GM12878 (cell line): Measurements from ENCODE around the gene SMARCB1. TPM values are rescaled to one million over a fixed set of nuclear protein-coding genes. Genes with fewer than 3 reads are reported as not detected.

Experiments used
- ATAC-seq: fragments of 200-7000 bp; cut with Tn5 transposase; 3 replicates; pipeline ENCODE4 v1.9.1; 2020; ENCODE audit warnings: mild to moderate bottlenecking, moderate library complexity
- BruUV-seq: library from RNA; stranded (reverse); fragments of 400-500 nt; replicated peaks from 2 replicates; lab custom pipeline; 2021; lab: Mats Ljungman, UMichigan
- CTCF ChIA-PET: fragments of 300-600 bp; sonication (Branson Sonifier 250); formaldehyde crosslinking; extraction: SDS; loops from one replicate; lab custom pipeline; 2021; ENCODE audit warnings: inconsistent platforms; lab: Yijun Ruan, JAX
- POLR2A ChIA-PET: fragments of 350-600 bp; formaldehyde crosslinking; extraction: SDS; loops from one replicate; lab custom pipeline; 2021; ENCODE audit warnings: inconsistent platforms; lab: Charles Lee
- RAD21 ChIA-PET: fragments of 300-600 bp; sonication (Branson Sonifier 250); formaldehyde crosslinking; loops from one replicate; lab custom pipeline; 2023; ENCODE audit warnings: antibody characterized with exemption; ENCODE audit not compliant: unreplicated experiment; lab: Charles Lee
- SMC1A ChIA-PET: fragments of 300-600 bp; sonication (Branson Sonifier 250); formaldehyde crosslinking; loops from one replicate; lab custom pipeline; 2023; ENCODE audit not compliant: unreplicated experiment, uncharacterized antibody; lab: Charles Lee
- DNase-seq: peaks from one replicate; pipeline ENCODE4 v3.0.0-alpha.2; 2011; ENCODE audit warnings: low read depth, low spot score
- FAIRE-seq: peaks from 3 replicates; lab custom pipeline; 2011; peaks lifted over from hg19 to GRCh38; lab: Jason Lieb, UNC
- H2AFZ ChIP-seq: 2 replicates; pipeline ENCODE4 v1.6.0; 2011; ENCODE audit warnings: low read depth, low read length, control low read depth; ENCODE audit not compliant: control insufficient read depth
- H3K27ac ChIP-seq: 2 replicates; pipeline ENCODE4 v1.5.1; 2011; ENCODE audit warnings: control low read depth; ENCODE audit not compliant: control insufficient read depth, insufficient read depth
- H3K27me3 ChIP-seq, 2 experiments: replicated peaks in 1 of 2; 2 replicates each; pipeline versions ENCODE4 v1.6.0 to v1.6.1; 2011; ENCODE audit warnings: low read length in 1 of 2; ENCODE audit not compliant: control insufficient read depth in 2 of 2, insufficient read depth in 2 of 2
- H3K36me3 ChIP-seq, 2 experiments: 2 replicates each; pipeline ENCODE4 v1.5.1; 2011; ENCODE audit warnings: low read length in 1 of 2; ENCODE audit not compliant: control insufficient read depth in 2 of 2, insufficient read depth in 2 of 2
- H3K4me1 ChIP-seq: 2 replicates; pipeline ENCODE4 v1.6.1; 2011; ENCODE audit warnings: mild to moderate bottlenecking, low read length, moderate library complexity, mixed read lengths; ENCODE audit not compliant: control insufficient read depth, insufficient read depth
- H3K4me2 ChIP-seq: 2 replicates; pipeline ENCODE4 v1.6.0; 2011; ENCODE audit warnings: control low read depth; ENCODE audit not compliant: control insufficient read depth, insufficient read depth
- H3K4me3 ChIP-seq: fragments of 200-600 bp; sonication (generic); 2 replicates; pipeline ENCODE4 v1.5.1; 2016
- H3K79me2 ChIP-seq: 2 replicates; pipeline ENCODE4 v1.6.0; 2011; ENCODE audit warnings: low read length; ENCODE audit not compliant: control insufficient read depth, insufficient read depth
- H3K9ac ChIP-seq: 2 replicates; pipeline ENCODE4 v1.8.0; 2011; ENCODE audit warnings: low read length, control low read depth, mixed read lengths; ENCODE audit not compliant: control insufficient read depth, insufficient read depth
- H3K9me3 ChIP-seq: replicated peaks from 3 replicates; pipeline ENCODE4 v1.5.1; 2011; ENCODE audit warnings: mild to moderate bottlenecking, low read length; ENCODE audit not compliant: control insufficient read depth, insufficient read depth
- H4K20me1 ChIP-seq: 2 replicates; pipeline ENCODE4 v1.6.0; 2011; ENCODE audit not compliant: control insufficient read depth, insufficient read depth
- BACH1 ChIP-seq: fragments of 450-650 bp; IDR thresholded peaks from 2 replicates; pipeline ENCODE4 v1.6.1; 2017; ENCODE audit warnings: mild to moderate bottlenecking, borderline replicate concordance
- CTCF ChIP-seq, 3 experiments: IDR thresholded peaks in 2 of 3; conservative IDR thresholded peaks in 1 of 3; 2 replicates each; pipeline ENCODE4 v1.5.1; 2011; ENCODE audit warnings: low read depth in 3 of 3, low read length in 3 of 3, mild to moderate bottlenecking in 3 of 3, control low read depth in 2 of 3, moderate library complexity in 2 of 3, inconsistent platforms in 1 of 3, mixed read lengths in 1 of 3; ENCODE audit not compliant: control insufficient read depth in 2 of 3, insufficient read depth in 1 of 3; ENCODE audit errors: extremely low read depth in 1 of 3
- ESRRA ChIP-seq: IDR thresholded peaks from 2 replicates; pipeline ENCODE4 v1.6.1; 2012; ENCODE audit warnings: mild to moderate bottlenecking, low read length, improper control_type of control experiment
- IRF3 ChIP-seq: fragments of 450-650 bp; IDR thresholded peaks from 2 replicates; pipeline ENCODE4 v1.6.1; 2014; ENCODE audit warnings: mild to moderate bottlenecking
- MAX ChIP-seq: IDR thresholded peaks from 2 replicates; pipeline ENCODE4 v1.6.1; 2012; ENCODE audit warnings: low read depth, low read length, improper control_type of control experiment
- MTA2 ChIP-seq: fragments of 450-650 bp; IDR thresholded peaks from 2 replicates; pipeline ENCODE4 v1.6.1; 2016; ENCODE audit warnings: low read depth, mild to moderate bottlenecking, moderate library complexity
- NFIC ChIP-seq: IDR thresholded peaks from 2 replicates; pipeline ENCODE4 v1.6.1; 2012; ENCODE audit warnings: low read depth, mild to moderate bottlenecking, inconsistent platforms, low read length, moderate library complexity
- PAX8 ChIP-seq: fragments of 450-650 bp; IDR thresholded peaks from 2 replicates; pipeline ENCODE4 v1.6.1; 2017; ENCODE audit warnings: mild to moderate bottlenecking, moderate library complexity
- RAD21 ChIP-seq: IDR thresholded peaks from 2 replicates; pipeline ENCODE4 v1.6.1; 2011; ENCODE audit warnings: mild to moderate bottlenecking, low read depth, low read length, moderate library complexity; ENCODE audit not compliant: insufficient read depth
- ZBTB11 ChIP-seq: fragments of 450-650 bp; formaldehyde crosslinking; IDR thresholded peaks from 2 replicates; pipeline ENCODE4 v1.5.0; 2022; ENCODE audit warnings: mild to moderate bottlenecking, missing genetic modification characterization
- ZNF592 ChIP-seq: fragments of 450-650 bp; IDR thresholded peaks from 2 replicates; pipeline ENCODE4 v1.6.1; 2017; ENCODE audit warnings: mild to moderate bottlenecking, moderate library complexity
- WGBS: methylation state at CpG from one replicate; pipeline ENCODE4 v1.1.6; 2016; ENCODE audit warnings: low lambda C conversion rate; ENCODE audit not compliant: insufficient replicate concordance, insufficient coverage; ENCODE audit errors: missing lambda C conversion rate; 5-methylcytosine and 5-hydroxymethylcytosine counted together
- in situ Hi-C: fragments of 300-500 bp; cut with MboI; formaldehyde crosslinking; loops from 9 replicates; pipeline ENCODE4 v1.14.3; 2018; ENCODE audit warnings: mixed read lengths
- intact Hi-C: fragments of 100-400 bp; cut with micrococcal nuclease; formaldehyde crosslinking; loops from one replicate; pipeline ENCODE4 v1.14.2; 2022; ENCODE audit not compliant: unreplicated experiment
- polyA plus RNA-seq, 11 experiments: library from polyadenylated mRNA; depleted of rRNA in 4 of 11; unstranded in 6 of 11; stranded (reverse) in 5 of 11; fragments of >200 nt; fragmentation: Nextera tagmentation in 4 of 11; fragmentation: Illumina TruSeq in 1 of 11; extraction: Ambion mirVana in 4 of 11; extraction: Trizol in 1 of 11; gene quantifications; 1 replicate in 1 of 11; 2 replicates in 10 of 11; pipeline versions ENCODE4 v1.2.1 to v1.2.3, GENCODE V29; 2011 to 2016; ENCODE audit warnings: inconsistent platforms in 2 of 11, missing spikeins in 2 of 11, low read depth in 1 of 11
- total RNA-seq, 4 experiments: library from RNA; depleted of rRNA in 3 of 4; stranded (reverse); fragments of >200 nt in 3 of 4; fragmentation: Illumina TruSeq in 1 of 4; extraction: Trizol in 1 of 4; gene quantifications; 2 replicates each; pipeline versions ENCODE4 v1.2.1 to v1.2.3, GENCODE V29; 2013 to 2021

The SMARCB1 gene
- total and polyA plus RNA-seq, 10 of the 15 experiments (the other 5 are each of a cell fraction or from before 2014, with no cell fraction given), result 9.1 to 215 (median 183) TPM

- Histone ChIP-seq H3K27me3 (peaks cover 2% of the 10 kb centered on the region in 2 experiments; a peak in 2 of 4 replicates), H3K4me1 (no peaks in the 10 kb centered on the region), H3K79me2 (no peaks in the 10 kb centered on the region), H4K20me1 (no peaks in the 10 kb centered on the region), H3K4me2 (no peak overlapping the region), H3K27ac (no peak overlapping the region), H3K4me3 (no peak overlapping the region), H3K36me3 (no peaks in the 10 kb centered on the region), H3K9me3 (no peaks in the 10 kb centered on the region), H3K9ac (no peak overlapping the region), H2AFZ (no peak overlapping the region)
- in situ Hi-C loops (no loop called here), intact Hi-C loops (no loop called here)
- SMC1A ChIA-PET, result interaction anchor here (0.7 to 1.2 kb wide), 2 partner anchors 10 to 46 kb away, joined by 4 read pairs; no protein-coding TSS in a partner anchor
- CTCF ChIA-PET, result interaction anchor here (1.0 to 1.7 kb wide), 3 partner anchors 12 to 116 kb away, joined by 3 read pairs; partner anchors contain the start of gene MIF
- ATAC-seq (no peak), FAIRE-seq (no peak), DNase-seq (no peak)
- no TSS peak for BruUV-seq
- RAD21 ChIA-PET, result interaction anchor here (1.1 to 1.3 kb wide), 2 partner anchors 68 to 72 kb away, joined by 5 to 6 read pairs; no protein-coding TSS in a partner anchor
- POLR2A ChIA-PET, result interaction anchor here (1.0 kb wide), 1 partner anchor 25 kb away, joined by 3 read pairs; no protein-coding TSS in a partner anchor
- WGBS, result 72% methylated on average over 11 of the region's 11 CpGs
- no peak for TF ChIP-seq MAX
- no peak for TF ChIP-seq PAX8
- TF ChIP-seq NFIC, result no peak
- TF ChIP-seq CTCF (IDR thresholded peaks at IDR 0.05 in 2 of 3, conservative IDR thresholded peaks at IDR 0.05 in 1 of 3; ENCODE audit: control insufficient read depth in 2 of 3, extremely low read depth in 1 of 3, insufficient read depth in 1 of 3, low read depth in 3 of 3, low read length in 3 of 3), result no peak
- no peak for TF ChIP-seq ESRRA
- TF ChIP-seq MTA2, result no peak
- TF ChIP-seq RAD21, result no peak
- TF ChIP-seq BACH1, result no peak
- no peak for TF ChIP-seq ZNF592
- TF ChIP-seq ZBTB11 (CRISPR knock-in tag), result no peak
- no peak for TF ChIP-seq IRF3
These were observed 8.8 kb upstream of the SMARCB1 start for GRCh38 chr22:23777776-23778576.
